Suprapubic skin (tissue), 4 donors: ENCODE measurements around the gene MUC6. TPM values are rescaled to one million over a fixed set of nuclear protein-coding genes. Genes with fewer than 3 reads are reported as not detected.

ENCODE experiments used
- DNase-seq, 2 donors: peaks; one replicate each; pipeline ENCODE4 v3.0.0-alpha.2; 2019; ENCODE audit warnings: low spot score in 2 of 2
- H3K27ac ChIP-seq: fragments of 200-600 bp; sonication (generic); one replicate; pipeline ENCODE4 v1.5.1; 2019
- H3K27me3 ChIP-seq: fragments of 200-600 bp; sonication (generic); one replicate; pipeline ENCODE4 v1.5.1; 2019
- H3K36me3 ChIP-seq: fragments of 200-600 bp; sonication (generic); one replicate; pipeline ENCODE4 v1.5.1; 2019
- H3K4me1 ChIP-seq: fragments of 200-600 bp; sonication (generic); one replicate; pipeline ENCODE4 v1.5.1; 2019
- H3K4me3 ChIP-seq: fragments of 200-600 bp; sonication (generic); one replicate; pipeline ENCODE4 v1.5.1; 2019; ENCODE audit warnings: mild to moderate bottlenecking
- H3K9me3 ChIP-seq: fragments of 200-600 bp; sonication (generic); one replicate; pipeline ENCODE4 v1.5.1; 2019
- EP300 ChIP-seq: sonication (generic); formaldehyde crosslinking; IDR thresholded peaks from one replicate; pipeline ENCODE4 v1.6.1; 2017; ENCODE audit warnings: antibody characterized with exemption
- POLR2A ChIP-seq, 2 donors: fragments of 450-650 bp; IDR thresholded peaks; one replicate each; pipeline ENCODE4 v1.6.1; 2017; ENCODE audit warnings: antibody characterized with exemption in 2 of 2, mild to moderate bottlenecking in 2 of 2, moderate library complexity in 2 of 2
- POLR2AphosphoS5 ChIP-seq, 3 donors: sonication (generic); formaldehyde crosslinking; IDR thresholded peaks; one replicate each; pipeline ENCODE4 v1.6.1; 2017; ENCODE audit warnings: antibody characterized with exemption in 3 of 3
- WGBS: methylation state at CpG from one replicate; pipeline ENCODE4 v1.1.5; 2018; 5-methylcytosine and 5-hydroxymethylcytosine counted together
- total RNA-seq, 4 donors: library from RNA; depleted of rRNA; stranded (reverse); fragments of >200 nt; gene quantifications; one replicate each; pipeline ENCODE4 v1.1.0, GENCODE V29; 2016
- TF ChIP-seq, protein P1 (sequence below), 2 donors: fragments of 200-600 bp in 1 of 2; fragments of 450-650 bp in 1 of 2; sonication (generic) in 1 of 2; IDR thresholded peaks; one replicate each; pipeline ENCODE4 v1.5.1; 2016 to 2019; ENCODE audit warnings: antibody characterized with exemption in 2 of 2, mild to moderate bottlenecking in 1 of 2, moderate library complexity in 1 of 2

MUC6 gene
- total RNA-seq, 4 donors from 2014 or later = 0.04 TPM; not detected in 3

- Histone ChIP-seq H3K27me3 (no peaks in the 10 kb centered on the region), H3K9me3 (no peaks in the 10 kb centered on the region), H3K27ac (no peak overlapping the region), H3K36me3 (peaks cover 82% of the 10 kb centered on the region), H3K4me3 (no peak overlapping the region), H3K4me1 (peaks cover 5% of the 10 kb centered on the region)
- TF ChIP-seq, protein P1, sequence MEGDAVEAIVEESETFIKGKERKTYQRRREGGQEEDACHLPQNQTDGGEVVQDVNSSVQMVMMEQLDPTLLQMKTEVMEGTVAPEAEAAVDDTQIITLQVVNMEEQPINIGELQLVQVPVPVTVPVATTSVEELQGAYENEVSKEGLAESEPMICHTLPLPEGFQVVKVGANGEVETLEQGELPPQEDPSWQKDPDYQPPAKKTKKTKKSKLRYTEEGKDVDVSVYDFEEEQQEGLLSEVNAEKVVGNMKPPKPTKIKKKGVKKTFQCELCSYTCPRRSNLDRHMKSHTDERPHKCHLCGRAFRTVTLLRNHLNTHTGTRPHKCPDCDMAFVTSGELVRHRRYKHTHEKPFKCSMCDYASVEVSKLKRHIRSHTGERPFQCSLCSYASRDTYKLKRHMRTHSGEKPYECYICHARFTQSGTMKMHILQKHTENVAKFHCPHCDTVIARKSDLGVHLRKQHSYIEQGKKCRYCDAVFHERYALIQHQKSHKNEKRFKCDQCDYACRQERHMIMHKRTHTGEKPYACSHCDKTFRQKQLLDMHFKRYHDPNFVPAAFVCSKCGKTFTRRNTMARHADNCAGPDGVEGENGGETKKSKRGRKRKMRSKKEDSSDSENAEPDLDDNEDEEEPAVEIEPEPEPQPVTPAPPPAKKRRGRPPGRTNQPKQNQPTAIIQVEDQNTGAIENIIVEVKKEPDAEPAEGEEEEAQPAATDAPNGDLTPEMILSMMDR (IDR thresholded peaks at IDR 0.05) = no peak
- no peak for TF ChIP-seq EP300
- TF ChIP-seq POLR2AphosphoS5 (IDR thresholded peaks at IDR 0.05) = no peak
- TF ChIP-seq POLR2A (IDR thresholded peaks at IDR 0.05) = no peak
- DNase-seq = no peak
- WGBS = 80% methylated on average over 10 of the region's 16 CpGs
Measured at GRCh38 chr11:995044-995751, 41.3 kb downstream of the MUC6 start.

DNA sequence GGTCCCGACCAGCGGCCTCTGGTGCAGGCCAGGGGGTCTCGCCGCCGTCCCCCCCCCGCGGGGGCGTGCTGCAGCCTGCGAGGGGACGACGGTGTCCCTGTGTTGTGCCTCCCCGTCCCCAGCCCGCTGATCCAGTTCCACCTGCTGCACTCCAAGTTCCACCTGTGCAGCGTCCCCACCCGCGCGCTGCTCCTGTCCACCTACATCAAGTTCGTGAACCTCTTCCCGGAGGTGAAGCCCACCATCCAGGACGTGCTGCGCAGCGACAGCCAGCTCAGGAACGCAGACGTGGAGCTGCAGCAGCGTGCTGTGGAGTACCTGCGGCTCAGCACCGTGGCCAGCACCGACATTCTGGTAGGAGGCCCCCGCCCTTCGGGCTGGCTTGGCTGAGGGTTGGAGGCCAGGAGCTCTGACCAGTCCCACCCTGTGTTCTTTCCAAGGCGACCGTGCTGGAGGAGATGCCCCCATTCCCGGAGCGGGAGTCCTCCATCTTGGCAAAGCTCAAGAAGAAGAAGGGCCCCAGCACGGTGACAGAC is 42.8 kb downstream of the MUC6 start:
- Histone ChIP-seq H3K27me3 (no peaks in the 10 kb centered on the region), H3K9me3 (no peaks in the 10 kb centered on the region), H3K4me1 (peaks cover 5% of the 10 kb centered on the region), H3K36me3 (peaks cover 88% of the 10 kb centered on the region), H3K4me3 (no peak overlapping the region), H3K27ac (no peak overlapping the region)
- no peak for DNase-seq
- 92% methylated on average over 22 of the region's 35 CpGs for WGBS
- TF ChIP-seq EP300 (no peak), POLR2A (IDR thresholded peaks at IDR 0.05) (no peak), POLR2AphosphoS5 (IDR thresholded peaks at IDR 0.05) (no peak)
- TF ChIP-seq, protein P1 (IDR thresholded peaks at IDR 0.05) = no peak

DNA sequence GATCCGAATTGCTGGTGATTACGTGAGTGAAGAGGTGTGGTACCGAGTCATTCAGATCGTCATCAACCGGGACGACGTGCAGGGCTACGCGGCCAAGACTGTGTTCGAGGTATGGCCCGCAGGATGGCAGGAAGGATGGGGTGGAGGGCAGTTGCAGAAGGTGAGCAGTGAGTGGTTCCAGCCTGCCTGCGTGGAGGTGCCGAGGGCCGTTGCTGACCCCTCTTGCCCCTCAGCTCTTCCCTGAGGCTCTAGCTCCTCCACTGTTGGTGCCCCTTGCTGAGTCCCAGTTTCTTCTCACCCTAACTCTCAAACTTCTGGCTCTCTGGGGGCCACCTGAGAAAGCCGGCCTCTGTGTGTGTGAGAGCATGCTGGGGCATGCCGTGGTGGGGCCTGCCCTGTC is 43.9 kb downstream of the MUC6 start:
- Histone ChIP-seq H3K9me3 (no peaks in the 10 kb centered on the region), H3K27me3 (no peaks in the 10 kb centered on the region), H3K4me3 (no peak overlapping the region), H3K36me3 (peaks cover 95% of the 10 kb centered on the region), H3K27ac (no peak overlapping the region), H3K4me1 (peaks cover 5% of the 10 kb centered on the region)
- TF ChIP-seq EP300 (no peak), POLR2AphosphoS5 (IDR thresholded peaks at IDR 0.05) (no peak), POLR2A (IDR thresholded peaks at IDR 0.05) (no peak)
- TF ChIP-seq, protein P1 (IDR thresholded peaks at IDR 0.05) = no peak
- WGBS = 92% methylated on average over 16 of the region's 16 CpGs
- no peak for DNase-seq

DNA sequence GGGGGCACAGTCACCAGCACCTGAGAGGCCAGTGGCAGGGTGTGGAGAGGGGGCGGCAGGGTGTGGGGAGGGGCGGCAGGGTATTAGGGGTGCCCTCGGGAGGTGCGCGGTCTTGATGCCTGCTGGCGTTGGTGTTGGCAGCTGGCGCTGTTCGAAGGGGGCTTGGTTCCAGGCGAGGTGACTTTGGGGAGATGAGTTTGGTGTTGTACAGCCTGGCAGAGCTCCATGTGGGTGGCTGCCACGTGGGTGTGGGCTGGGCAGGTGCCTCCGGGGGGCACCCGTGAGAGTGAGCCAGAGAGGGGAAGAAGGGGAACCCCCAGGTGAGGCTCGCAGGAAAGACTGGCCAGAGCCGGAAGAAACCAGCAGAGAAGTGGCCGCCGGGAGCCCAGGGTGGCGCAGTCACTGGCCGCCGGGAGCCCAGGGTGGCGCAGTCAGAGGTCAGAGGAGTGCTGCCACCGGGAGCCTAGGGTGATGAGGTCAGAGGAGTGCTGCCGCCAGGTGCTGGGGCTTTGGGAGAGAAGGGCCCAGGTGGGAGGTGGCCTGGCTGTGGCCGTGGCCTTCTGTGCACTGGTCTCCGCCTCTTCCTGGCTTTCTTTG is 44.7 kb downstream of the MUC6 start:
- no peak overlapping the region for H3K27ac ChIP-seq
- H3K36me3 ChIP-seq = peaks cover 98% of the 10 kb centered on the region
- H3K4me3 ChIP-seq = no peak overlapping the region
- H3K9me3 ChIP-seq = no peaks in the 10 kb centered on the region
- peaks cover 7% of the 10 kb centered on the region for H3K4me1 ChIP-seq
- no peak for DNase-seq
- H3K27me3 ChIP-seq = no peaks in the 10 kb centered on the region
- TF ChIP-seq POLR2AphosphoS5 (IDR thresholded peaks at IDR 0.05) = no peak
- no peak for TF ChIP-seq EP300
- TF ChIP-seq, protein P1 (IDR thresholded peaks at IDR 0.05) = no peak
- no peak for TF ChIP-seq POLR2A (IDR thresholded peaks at IDR 0.05)
- WGBS = 70% methylated on average over 23 of the region's 24 CpGs

GRCh38 chr11:991034-991433 is 45.5 kb downstream of the MUC6 start:
- TF ChIP-seq POLR2A (IDR thresholded peaks at IDR 0.05) (no peak), POLR2AphosphoS5 (IDR thresholded peaks at IDR 0.05) (no peak), EP300 (no peak)
- TF ChIP-seq, protein P1 (IDR thresholded peaks at IDR 0.05) = no peak
- Histone ChIP-seq H3K9me3 (no peaks in the 10 kb centered on the region), H3K4me3 (no peak overlapping the region), H3K36me3 (peaks cover 98% of the 10 kb centered on the region), H3K27me3 (no peaks in the 10 kb centered on the region), H3K4me1 (peaks cover 15% of the 10 kb centered on the region), H3K27ac (no peak overlapping the region)
- DNase-seq = no peak
- 87% methylated on average over 12 of the region's 12 CpGs for WGBS
